ENCODE data around the gene ASB1.

- no peak for TF ChIP-seq POLR2AphosphoS5 (IDR thresholded peaks at IDR 0.05; ENCODE audit: low read depth, low read length)
- TF ChIP-seq REST (IDR thresholded peaks at IDR 0.05; ENCODE audit: insufficient read depth in 1 of 2, low read depth in 2 of 2, low read length in 2 of 2), result no peak
- no peak for TF ChIP-seq TAF1 (IDR thresholded peaks at IDR 0.05; ENCODE audit: borderline replicate concordance, insufficient read depth, low read length)
- TF ChIP-seq SIN3A (IDR thresholded peaks at IDR 0.05; ENCODE audit: borderline replicate concordance, insufficient read depth, low read length), result no peak
These were observed 22.5 kb downstream of the ASB1 start for GRCh38 chr2:238449241-238449640.
